T-helper 9 cell (primary cell): Measurements from ENCODE around the gene MYMX.
A peak's percentile ranks its signal among the peaks of the same experiment; 100 is the strongest.
"Not testable (repeated sequence)": the region's sequence is repeated elsewhere in the genome, so short reads cannot be mapped to it uniquely, and the experiment has no call there.

Experiments
- DNase-seq: peaks from one replicate; pipeline ENCODE4 v3.0.0-alpha.2; 2020

MYMX gene

GRCh38 chr6:44220913-44221290, 4.2 kb downstream of the MYMX start:
- no peak for DNase-seq

GRCh38 chr6:44221291-44221960, 4.7 kb downstream of the MYMX start:
- peak; percentile 60 for DNase-seq

- no peak for DNase-seq
Observed at GRCh38 chr6:44221961-44222335, 5.2 kb downstream of the MYMX start.

DNA sequence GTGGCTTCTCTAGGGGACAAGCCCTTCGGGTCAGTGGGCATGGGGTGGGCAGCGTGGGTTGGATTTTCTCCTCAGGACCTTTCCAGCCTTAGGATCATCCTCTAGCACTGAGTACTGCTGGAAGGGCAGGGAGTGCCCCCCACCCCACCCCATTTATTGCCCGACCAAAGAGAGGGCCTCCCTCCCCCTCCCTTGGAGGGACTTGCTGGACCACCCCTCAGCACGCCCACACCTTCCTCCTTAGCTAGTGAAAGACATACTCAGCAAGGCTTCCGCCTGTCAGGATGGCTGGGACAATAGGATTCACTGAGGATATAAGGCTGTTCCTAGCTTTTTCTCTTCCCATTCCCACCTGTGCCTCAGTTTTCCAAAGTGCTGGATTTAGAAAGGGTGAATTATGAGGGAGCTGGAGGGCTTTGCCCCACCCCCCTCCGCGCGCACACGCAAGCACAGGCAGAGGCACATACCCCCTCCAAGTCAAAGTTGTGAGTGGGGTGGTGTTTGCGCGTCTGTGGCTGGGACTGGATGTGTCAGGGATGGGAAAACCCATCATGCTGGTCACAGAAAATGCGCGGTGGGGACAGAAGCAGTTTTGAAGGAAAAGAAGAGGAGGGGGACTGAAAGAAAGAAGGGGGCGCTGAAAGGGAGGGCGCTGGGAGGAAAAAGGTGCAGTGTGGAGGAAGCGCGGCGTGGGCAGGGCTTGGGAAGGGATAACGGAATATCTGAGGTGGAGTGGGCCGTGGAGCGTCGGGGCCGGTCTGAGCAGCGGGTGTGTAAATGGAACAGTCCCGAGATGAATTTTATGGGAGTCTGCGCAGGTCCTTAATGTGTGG, 6.0 kb downstream of the MYMX start:
- no peak for DNase-seq

GRCh38 chr6:44223319-44224028, 6.7 kb downstream of the MYMX start, which contains the start of gene SLC29A1:
Gene SLC29A1, plus strand, starts transcription at chr6:44223595. Its CDS starts 3,719 bp downstream, at chr6:44227314.
- DNase-seq = peak; percentile 82

- DNase-seq = no peak
Observed at GRCh38 chr6:44224029-44224964, 7.6 kb downstream of the MYMX start.

- no peak for DNase-seq
Observed at GRCh38 chr6:44224965-44225305, 8.2 kb downstream of the MYMX start.

GRCh38 chr6:44225579-44226325, 9.0 kb downstream of the MYMX start:
- no peak for DNase-seq

DNA sequence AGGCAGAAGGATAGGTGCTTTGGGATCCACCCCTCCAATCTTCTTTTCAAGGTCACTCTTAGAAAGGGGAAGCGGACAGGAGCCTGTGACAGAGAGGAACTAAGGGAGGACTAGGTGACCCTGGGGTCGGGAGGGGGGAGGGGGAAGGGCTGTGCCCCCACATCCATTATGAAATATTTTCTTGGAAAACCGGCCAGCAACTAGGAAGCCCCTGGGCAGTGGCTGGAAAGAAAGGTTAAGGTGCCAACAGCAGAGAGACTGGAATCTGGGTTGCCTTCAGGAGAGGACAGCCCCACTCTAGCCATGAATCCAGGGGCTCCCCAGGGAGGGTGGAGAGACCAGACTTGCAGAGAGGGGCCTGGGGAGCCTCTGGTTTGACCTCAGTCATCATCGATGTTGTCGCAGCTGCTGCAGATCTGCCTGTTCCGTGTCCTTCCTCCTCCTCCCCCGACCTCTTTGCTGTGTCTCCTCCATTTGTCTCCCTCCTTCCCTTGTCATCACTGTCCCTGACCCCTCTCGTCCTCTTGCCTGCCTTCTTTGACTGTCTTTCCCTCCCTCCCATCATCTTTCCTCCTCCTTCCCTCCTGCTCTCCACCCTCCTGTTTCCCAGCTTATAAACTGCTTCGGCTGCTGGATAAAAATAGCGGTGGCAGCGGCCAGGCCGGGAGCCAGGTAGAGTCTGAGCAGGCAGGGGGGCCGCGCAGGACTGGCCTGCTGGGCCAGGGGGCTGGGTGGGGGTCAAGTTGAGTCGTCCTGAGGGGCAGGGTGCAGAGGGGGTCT, 9.8 kb downstream of the MYMX start:
- DNase-seq = no peak

GRCh38 chr6:44227148-44227793, 10.5 kb downstream of the MYMX start:
- no peak for DNase-seq

- DNase-seq = no peak
Observed at GRCh38 chr6:44228031-44228430, 11.3 kb downstream of the MYMX start.

DNA sequence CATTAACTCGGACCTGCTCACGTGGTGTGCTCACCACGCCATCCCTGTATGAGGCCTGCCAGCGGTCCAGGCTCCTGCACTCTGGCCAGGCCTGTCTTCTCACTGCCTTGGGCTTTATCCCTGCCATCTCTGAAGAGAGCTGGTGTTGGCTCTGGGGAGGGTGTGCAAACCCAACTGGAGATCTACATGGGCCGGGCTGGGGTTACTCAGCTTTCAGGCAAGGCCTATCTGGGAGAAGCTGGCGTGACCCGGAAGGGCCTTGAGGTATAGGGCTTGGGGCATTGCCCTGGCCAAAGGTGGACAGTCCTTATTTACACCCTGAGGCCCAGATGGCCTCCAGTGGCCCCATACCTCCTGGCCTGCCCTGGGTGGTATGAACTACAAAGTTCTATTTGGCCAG, 11.7 kb downstream of the MYMX start:
- DNase-seq = no peak

DNA sequence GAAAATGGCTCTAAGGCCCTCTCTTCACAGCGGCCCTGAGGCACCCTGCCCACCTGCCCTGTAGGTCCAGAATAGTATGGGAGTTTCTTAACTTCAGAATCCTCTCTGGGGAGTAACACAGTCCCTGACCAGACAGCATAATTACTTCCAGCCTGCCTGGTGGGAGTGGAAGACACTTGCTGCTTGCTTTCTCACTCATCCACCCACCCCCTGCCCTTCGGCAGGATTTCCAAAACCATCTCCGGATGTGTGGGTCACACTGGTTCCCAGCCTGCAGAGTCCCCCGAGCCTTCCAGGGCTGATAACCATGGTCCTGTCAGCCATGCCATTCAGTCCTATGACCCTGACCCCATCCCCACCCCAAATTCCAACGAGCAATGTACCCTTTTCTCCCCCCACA, 12.1 kb downstream of the MYMX start:
- DNase-seq = no peak

DNA sequence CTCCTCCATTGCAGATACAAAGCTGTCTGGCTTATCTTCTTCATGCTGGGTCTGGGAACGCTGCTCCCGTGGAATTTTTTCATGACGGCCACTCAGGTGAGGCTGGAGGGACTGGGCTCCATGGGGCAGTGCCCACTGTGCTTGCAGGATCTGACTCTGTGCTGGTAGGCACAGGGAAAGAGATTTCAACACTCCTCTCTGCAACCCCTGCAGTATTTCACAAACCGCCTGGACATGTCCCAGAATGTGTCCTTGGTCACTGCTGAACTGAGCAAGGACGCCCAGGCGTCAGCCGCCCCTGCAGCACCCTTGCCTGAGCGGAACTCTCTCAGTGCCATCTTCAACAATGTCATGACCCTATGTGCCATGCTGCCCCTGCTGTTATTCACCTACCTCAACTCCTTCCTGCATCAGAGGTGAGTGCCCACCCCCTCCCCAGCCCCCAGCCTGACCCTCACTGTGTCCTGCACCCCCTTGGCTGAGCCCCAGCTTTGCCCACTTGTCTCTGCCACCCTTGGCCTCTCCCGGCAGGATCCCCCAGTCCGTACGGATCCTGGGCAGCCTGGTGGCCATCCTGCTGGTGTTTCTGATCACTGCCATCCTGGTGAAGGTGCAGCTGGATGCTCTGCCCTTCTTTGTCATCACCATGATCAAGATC, 12.8 kb downstream of the MYMX start:
- DNase-seq = no peak

GRCh38 chr6:44230034-44230675, 13.4 kb downstream of the MYMX start:
- no peak for DNase-seq

GRCh38 chr6:44231426-44231825, 14.7 kb downstream of the MYMX start:
- DNase-seq = not testable (repeated sequence)

DNA sequence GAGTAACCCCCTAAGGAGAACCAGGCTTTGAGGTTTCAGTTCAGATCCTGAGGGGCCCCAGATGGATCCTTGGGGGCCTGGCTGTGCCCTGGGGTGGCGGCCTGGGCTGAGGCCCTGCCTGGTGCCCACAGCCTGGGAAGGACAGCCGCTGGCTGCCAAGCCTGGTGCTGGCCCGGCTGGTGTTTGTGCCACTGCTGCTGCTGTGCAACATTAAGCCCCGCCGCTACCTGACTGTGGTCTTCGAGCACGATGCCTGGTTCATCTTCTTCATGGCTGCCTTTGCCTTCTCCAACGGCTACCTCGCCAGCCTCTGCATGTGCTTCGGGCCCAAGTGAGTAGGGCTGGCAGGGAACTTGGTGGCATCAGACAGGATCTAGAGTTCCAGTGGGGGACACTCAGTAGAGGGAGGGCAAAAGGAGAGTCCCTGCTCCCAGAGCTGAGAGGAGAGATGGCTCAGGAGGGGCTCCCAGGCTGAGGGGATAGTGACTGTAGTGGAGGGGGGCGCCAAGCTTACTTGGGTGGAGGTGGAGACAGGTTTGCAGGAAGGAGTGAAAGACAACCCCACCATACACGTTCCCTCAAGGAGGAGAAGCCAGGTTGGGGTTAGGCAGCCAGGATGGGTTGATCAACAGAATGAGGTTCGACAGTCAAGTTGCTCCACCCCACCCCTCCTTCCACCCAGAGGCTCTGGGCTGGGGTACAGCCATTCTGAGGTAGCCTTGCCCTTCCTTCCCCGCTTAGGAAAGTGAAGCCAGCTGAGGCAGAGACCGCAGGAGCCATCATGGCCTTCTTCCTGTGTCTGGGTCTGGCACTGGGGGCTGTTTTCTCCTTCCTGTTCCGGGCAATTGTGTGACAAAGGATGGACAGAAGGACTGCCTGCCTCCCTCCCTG, 16.2 kb downstream of the MYMX start:
- no peak for DNase-seq

DNA sequence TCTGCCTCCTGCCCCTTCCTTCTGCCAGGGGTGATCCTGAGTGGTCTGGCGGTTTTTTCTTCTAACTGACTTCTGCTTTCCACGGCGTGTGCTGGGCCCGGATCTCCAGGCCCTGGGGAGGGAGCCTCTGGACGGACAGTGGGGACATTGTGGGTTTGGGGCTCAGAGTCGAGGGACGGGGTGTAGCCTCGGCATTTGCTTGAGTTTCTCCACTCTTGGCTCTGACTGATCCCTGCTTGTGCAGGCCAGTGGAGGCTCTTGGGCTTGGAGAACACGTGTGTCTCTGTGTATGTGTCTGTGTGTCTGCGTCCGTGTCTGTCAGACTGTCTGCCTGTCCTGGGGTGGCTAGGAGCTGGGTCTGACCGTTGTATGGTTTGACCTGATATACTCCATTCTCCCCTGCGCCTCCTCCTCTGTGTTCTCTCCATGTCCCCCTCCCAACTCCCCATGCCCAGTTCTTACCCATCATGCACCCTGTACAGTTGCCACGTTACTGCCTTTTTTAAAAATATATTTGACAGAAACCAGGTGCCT, 16.9 kb downstream of the MYMX start:
- no peak for DNase-seq
